HG02943 (cell line): ENCODE results near the gene EDRF1.

ENCODE experiments used
- ATAC-seq: cut with Tn5 transposase; IDR thresholded peaks from one replicate; pipeline ENCODE4 v1.9.1; 2021; ENCODE audit warnings: mild to moderate bottlenecking, low read depth, moderate library complexity; ENCODE audit not compliant: unreplicated experiment

Gene EDRF1

DNA sequence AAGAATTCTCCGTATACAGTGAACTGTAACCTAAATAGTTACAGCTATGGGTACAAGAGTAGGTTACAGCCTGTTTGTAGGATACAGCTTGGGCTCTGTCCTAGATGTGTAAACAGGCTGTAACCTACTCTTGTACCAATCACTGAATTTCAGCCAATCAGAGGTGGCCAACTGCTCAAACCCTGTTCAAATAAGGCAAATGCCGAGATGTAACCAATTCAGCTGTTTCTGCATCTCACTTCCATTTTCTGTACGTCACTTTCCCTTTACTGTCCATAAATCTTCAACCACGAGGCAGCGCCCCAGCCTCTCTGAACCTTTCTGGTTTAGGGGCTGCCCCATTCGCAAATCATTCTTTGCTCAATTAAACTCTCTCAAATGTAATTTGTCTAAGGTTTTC, 64.4 kb downstream of the EDRF1 start:
- ATAC-seq, result peak; percentile 89

DNA sequence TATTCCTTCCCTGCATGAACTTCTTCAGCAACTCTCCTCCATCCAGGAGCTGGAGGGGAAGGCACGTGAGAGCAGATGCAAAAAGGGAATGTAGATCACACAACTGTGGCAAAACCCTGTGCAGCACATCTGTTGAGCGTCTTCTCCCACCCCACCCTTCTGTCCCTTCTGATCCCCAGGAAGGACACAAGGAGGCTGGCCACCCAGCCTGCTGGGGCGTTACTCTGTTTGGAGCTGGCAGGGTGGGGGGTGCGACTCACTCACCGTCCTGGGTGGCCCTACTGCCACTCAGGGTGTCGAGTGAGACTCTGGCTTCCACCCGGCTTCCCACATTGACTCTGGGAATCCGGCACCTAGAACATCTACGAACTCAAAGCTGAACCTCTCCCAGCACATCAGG, 66.3 kb downstream of the EDRF1 start:
- no peak for ATAC-seq

DNA sequence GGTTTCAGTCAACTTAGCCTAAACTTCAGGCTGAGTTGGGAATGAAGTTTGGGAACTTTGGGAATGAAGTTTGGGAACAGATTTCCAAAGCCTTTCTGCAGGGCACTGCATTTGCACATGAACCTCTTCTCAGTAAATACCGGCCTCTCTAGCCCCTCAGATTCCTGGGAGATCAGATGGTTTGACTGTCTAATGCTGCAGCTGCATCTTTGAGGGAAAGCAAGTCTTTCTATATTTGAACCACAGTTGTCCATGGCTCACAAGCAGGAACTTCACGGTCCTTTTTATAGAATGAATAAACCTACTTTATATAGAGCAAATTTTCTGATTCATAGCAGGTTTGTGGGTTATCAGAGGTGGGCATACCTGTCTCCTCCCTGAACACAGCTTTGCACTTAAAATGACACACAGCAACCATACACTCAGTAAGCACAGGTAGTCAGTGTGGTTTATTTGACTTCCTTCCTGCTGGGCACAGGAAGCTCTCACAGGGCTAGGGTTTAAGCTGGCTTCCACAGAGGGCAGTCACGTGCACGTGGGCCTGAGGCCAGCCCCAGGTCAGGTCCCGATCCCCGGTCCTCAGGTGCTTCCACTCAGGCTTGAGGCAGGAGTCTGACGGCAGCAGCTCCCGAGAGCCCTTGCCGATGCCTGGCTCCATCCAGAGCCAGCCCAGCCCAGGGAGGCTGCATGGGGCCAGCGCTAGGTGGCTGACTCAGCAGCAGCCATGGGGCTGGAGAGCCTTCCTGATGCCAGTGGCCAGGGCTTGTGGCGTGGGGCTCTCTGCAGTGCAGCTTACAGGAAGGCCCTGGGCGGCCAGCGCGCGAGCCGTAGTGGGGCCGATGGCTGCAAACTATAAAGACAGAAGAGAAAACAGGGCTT, 68.9 kb downstream of the EDRF1 start:
- no peak for ATAC-seq

DNA sequence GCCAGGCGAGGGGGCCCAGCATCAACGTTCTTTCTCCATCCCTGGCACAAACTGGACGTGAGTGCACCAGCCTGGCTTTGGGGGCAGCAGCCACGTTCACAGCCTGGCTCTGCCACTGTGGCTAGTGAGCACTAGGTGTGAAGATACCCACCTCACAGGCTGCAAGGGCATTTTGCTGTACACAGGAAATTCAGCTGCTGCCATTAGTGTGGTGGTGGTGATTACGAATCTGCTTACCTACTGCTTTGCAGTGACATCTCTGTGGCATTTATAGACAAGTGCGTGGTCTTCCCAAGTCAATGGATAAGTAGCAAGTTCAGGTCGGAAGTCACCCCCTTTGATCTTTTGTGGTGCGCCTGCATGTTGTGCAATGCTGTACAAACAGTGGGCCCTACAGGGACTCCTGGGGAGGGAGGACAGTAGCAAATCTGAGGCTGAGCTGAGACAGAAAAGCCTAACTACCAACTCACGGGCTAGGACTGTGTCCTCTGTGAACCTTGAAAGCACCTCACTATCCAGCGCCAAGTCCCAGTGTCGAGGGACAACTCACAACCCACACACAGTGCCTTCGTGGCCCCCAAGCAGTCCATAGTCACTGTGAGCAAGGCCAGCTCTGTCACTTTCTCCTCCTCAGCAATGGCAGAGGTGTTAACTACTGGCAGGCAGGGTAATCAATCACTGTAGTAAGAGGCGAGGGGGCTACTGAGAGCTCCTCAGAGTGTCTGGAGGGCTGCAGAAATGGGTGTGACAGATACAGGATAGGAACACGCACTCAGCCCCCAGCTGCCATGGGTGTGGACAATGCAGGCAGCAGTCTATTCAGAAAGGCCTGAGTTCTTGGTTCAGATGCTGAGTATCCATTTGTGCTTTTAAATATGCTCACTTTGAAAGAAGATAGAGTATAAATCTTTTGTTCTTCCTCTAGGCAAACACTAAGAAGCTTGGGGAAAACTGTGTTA, 73.1 kb downstream of the EDRF1 start:
- no peak for ATAC-seq

DNA sequence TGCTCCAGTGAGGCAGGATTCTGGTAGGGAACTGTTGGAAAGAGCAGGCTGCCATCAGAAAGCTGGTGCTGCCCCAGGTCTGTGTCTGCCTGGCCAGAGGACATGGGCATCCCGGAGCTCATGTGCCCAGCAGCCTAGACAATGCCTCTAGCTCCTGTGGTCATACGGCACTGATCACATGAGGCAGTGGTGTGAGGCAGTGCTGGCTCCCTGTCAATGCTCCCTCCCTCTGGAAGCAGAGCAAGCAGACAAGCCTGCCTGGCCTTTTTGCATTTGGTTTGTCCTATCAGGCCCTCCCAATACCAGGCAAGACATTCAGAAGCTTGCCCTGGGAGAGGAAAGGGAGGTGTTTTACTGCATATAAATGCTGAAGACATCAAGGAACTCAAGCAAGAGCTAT, 75.6 kb downstream of the EDRF1 start:
- ATAC-seq, result no peak

DNA sequence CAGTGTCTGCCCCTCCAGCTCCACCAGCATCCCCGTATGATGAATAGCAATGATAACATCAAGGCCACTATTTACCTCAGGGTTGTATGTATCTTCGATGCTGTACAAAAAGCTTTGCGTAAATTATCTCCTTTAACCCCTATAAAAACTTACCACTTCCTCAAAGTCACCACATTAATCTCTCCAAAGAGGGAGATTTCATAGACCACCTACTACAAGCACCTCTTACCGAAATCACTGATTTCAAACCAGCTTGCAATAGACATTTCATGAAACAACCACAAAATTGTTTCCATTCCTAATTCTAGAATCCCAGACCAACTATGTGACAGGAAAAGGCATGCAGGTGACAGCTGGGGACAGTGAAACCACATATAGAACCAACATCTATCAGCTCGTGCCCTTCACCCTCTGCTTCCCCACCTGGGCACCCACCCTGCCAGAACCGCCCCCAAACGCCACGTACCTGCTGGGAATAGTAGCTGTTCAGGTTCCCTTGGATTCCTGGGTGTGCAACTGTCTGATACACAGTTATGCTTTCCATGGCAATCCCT, 76.2 kb downstream of the EDRF1 start:
- no peak for ATAC-seq

DNA sequence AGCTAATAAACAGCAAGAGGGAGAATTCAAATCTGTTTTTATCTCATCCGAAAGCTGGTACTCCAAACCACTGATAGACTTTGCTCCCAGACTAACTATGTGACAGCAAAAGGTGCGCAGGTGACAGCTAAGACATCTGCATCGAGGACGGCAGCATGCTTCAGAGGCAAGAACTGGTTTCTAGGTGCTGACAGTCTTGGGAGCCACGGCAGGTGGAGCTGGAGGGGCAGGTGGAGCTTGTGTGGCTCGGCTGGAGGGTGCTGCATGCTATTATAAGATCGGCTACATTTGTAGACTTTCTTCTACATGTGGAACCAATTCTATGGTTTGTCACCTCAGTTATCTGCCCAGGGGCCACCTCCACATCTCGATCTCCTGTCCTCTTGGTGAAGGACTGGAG, 77.9 kb downstream of the EDRF1 start:
- no peak for ATAC-seq

DNA sequence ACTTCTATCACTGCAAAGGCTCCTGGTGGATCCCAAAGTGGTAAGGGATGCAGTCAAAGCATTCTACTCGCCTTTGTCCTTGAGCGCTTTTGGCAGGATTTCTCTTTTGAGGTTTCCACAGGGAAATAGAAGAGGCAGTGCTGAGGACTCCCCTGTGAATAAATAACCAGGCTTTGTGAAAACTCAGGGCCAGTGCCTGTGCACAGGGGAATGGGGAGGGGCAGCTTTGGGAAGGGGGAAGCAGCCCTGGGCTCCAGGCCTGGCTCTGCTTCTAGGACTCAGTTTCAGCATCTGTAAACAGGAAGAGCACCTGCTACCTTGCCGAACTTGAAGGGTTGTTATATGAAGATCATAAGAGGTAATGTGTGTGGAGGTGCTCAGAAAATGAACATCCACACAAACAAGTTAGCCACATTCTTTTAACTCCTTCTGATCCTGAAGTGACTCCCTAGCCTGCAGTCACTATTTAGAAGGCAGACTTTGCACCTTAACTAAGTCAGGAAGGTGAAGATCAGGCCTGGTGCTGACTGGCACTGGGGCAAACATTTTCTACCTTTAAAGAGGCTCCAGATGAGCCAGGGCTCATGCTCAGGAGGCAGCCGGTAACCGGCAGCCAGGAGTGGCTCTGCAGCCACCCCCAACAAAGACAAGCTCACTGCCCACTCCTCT, 78.6 kb downstream of the EDRF1 start:
- no peak for ATAC-seq

DNA sequence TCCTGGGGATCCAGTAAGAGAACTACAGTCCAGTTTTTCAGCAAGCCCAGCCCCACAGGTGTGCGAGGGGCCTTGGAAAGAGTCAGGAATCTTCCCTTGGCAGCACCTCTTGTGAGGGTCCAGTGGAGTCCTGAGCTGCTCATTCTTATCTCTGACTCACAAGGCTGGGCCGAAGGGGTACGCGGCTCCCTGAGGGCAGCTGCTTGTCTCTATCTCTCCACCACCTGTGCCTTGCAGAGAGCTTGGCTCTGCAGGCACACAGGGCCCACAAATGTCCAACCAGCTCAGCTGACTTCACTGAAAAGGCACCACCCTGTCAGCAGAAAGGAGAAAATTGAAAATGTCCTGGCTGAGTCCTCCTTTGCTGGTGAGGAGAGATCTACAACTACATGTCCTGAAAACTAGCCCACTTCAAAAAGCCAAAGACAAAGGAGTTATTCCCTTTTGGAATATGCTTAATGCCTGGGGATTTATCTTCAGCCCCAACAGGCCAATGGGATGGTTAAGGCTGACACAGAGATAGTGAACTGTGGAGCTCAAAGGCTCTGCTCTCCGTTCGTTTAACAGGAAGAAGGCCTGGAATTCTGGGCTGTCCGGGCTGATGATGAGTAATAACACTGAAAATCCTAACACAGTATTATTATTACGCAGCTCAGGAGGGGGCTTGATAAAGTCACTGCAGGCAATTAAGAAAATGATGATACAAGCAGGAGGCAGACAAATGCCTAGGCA, 80.1 kb downstream of the EDRF1 start:
- no peak for ATAC-seq

DNA sequence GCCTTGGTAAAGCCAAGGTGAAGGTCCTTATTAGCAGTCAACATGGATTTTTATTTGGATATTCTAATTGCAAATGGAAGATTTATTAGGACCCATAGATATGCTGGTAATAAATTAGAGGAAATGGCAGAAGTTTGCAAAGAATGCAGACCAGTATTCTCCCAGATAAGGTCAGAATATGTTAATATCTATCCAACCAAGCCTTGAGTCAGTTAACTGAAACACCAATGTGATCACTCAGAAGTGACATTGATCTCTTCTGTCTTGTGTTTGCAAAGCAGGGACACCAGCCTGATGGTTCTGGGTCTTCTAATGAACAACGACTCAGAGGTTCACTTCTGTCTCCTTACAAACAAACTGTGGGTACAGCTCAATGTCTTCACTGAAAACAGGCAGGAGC, 82.1 kb downstream of the EDRF1 start:
- ATAC-seq, result no peak

DNA sequence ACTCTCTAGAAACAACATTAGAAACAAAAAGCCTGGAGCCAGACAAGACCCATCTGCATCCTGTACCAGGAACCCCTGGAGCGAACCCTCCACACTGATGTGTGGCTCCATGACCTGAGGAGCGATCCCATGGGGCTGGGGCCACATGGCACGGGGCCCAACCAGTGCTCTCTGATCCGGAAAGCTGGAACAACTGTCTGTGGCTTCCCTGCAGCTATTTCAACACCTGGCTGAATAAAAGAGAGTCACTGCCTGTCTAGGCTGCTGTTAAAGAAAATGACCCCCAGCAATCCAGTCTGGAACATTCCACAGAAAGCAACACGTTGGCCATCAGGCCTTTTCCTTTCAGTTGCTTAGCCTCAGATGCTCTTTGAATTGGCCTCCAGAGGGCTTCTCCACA, 82.6 kb downstream of the EDRF1 start:
- no peak for ATAC-seq

DNA sequence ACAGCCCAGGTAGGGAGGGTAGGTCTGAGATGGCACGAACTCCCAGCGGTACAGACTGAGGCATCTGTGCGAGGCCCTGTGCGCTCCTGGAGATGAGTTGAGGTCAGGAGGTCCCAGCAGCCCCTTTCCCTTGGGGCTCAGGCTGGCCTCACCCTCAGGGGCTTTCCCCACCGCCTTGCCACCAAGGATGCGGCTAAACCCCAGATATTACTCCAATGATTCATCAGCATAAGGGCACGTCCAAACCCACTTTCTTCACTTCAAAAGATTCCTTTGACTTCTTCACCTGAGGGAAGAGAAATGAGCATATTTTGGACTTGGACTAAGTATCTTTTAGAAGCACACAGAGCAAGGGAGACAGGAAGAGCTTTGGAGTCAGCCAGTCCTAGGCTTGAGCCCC, 83.2 kb downstream of the EDRF1 start:
- no peak for ATAC-seq

DNA sequence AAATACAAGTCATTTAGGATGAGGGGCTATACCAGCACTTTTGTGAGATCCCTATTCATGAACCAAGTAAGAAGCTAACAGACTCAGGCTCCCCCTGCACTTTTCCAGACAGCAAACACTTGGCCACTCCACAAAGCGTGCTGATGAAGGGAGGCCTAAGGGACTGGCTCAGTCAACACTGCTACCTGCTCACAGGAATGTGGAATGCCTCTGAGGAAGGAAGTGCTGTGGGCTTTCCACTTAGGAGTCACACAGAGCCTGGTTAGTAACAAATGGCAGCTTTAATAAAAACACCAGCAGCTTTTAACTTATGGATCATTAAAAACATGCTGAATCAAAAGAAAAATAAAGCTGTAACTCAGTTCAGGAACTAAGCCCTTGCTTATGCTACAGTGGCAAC, 88.5 kb downstream of the EDRF1 start:
- ATAC-seq, result no peak

DNA sequence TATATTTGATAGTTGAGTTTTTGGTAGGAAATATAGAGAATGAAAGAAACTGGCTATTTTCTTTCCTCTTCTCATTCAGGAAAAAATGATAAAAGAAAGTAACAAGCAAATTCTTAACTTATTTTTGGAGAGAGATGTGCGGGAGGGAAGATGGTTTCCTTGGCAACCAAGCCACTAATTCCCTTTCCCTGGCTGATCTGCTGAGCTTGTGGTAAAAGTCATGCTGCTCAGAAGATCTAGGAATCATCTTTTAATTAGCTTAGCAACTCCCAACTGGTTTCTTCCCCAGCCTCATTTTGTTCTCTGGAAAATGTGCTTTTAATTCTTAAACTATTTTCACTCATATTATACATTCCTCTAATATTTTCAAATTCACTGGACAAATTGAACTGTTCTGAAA, 91.7 kb downstream of the EDRF1 start:
- no peak for ATAC-seq

DNA sequence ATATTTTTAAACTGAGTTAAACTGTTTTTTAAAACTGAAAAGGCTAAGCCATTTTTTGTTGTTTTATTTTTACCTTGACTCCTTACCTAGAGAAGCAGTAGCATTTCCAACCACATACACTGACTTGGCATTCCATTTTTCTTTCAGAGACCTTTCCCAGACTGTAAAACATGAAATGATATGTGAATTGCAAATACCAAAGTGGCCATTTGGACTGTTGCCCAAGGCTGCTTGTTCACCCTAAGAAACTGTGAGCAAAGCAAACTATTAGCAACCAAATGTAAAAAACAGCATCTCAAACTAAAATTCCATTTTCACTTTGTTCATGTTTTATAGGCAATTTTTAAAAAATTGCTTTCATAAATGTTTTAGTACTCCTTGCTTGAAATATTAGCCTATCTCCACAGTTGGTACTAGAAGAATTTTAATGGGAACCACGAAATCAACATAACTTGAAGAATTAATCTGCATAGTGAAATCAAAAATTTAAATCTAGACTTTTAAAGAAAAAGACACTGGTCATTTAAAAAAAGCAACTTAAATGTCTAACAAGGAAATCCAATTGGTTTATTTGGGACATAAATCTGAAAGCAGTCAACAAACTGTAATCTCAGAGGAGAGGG, 92.7 kb downstream of the EDRF1 start:
- ATAC-seq, result no peak
